GM12878 (cell line): ENCODE data around the gene GRK5. TPM values are rescaled to one million over a fixed set of nuclear protein-coding genes. Genes with fewer than 3 reads are reported as not detected.

Experiments
- ATAC-seq: fragments of 200-7000 bp; cut with Tn5 transposase; 3 replicates; pipeline ENCODE4 v1.9.1; 2020; ENCODE audit warnings: mild to moderate bottlenecking, moderate library complexity
- BruUV-seq: library from RNA; stranded (reverse); fragments of 400-500 nt; replicated peaks from 2 replicates; lab custom pipeline; 2021; lab: Mats Ljungman, UMichigan
- CTCF ChIA-PET: fragments of 300-600 bp; sonication (Branson Sonifier 250); formaldehyde crosslinking; extraction: SDS; loops from one replicate; lab custom pipeline; 2021; ENCODE audit warnings: inconsistent platforms; lab: Yijun Ruan, JAX
- POLR2A ChIA-PET: fragments of 350-600 bp; formaldehyde crosslinking; extraction: SDS; loops from one replicate; lab custom pipeline; 2021; ENCODE audit warnings: inconsistent platforms; lab: Charles Lee
- RAD21 ChIA-PET: fragments of 300-600 bp; sonication (Branson Sonifier 250); formaldehyde crosslinking; loops from one replicate; lab custom pipeline; 2023; ENCODE audit warnings: antibody characterized with exemption; ENCODE audit not compliant: unreplicated experiment; lab: Charles Lee
- SMC1A ChIA-PET: fragments of 300-600 bp; sonication (Branson Sonifier 250); formaldehyde crosslinking; loops from one replicate; lab custom pipeline; 2023; ENCODE audit not compliant: unreplicated experiment, uncharacterized antibody; lab: Charles Lee
- DNase-seq: peaks from one replicate; pipeline ENCODE4 v3.0.0-alpha.2; 2011; ENCODE audit warnings: low read depth, low spot score
- FAIRE-seq: peaks from 3 replicates; lab custom pipeline; 2011; peaks lifted over from hg19 to GRCh38; lab: Jason Lieb, UNC
- H2AFZ ChIP-seq: 2 replicates; pipeline ENCODE4 v1.6.0; 2011; ENCODE audit warnings: low read depth, low read length, control low read depth; ENCODE audit not compliant: control insufficient read depth
- H3K27ac ChIP-seq: 2 replicates; pipeline ENCODE4 v1.5.1; 2011; ENCODE audit warnings: control low read depth; ENCODE audit not compliant: control insufficient read depth, insufficient read depth
- H3K27me3 ChIP-seq, 2 experiments: replicated peaks in 1 of 2; 2 replicates each; pipeline versions ENCODE4 v1.6.0 to v1.6.1; 2011; ENCODE audit warnings: low read length in 1 of 2; ENCODE audit not compliant: control insufficient read depth in 2 of 2, insufficient read depth in 2 of 2
- H3K36me3 ChIP-seq, 2 experiments: 2 replicates each; pipeline ENCODE4 v1.5.1; 2011; ENCODE audit warnings: low read length in 1 of 2; ENCODE audit not compliant: control insufficient read depth in 2 of 2, insufficient read depth in 2 of 2
- H3K4me1 ChIP-seq: 2 replicates; pipeline ENCODE4 v1.6.1; 2011; ENCODE audit warnings: mild to moderate bottlenecking, low read length, moderate library complexity, mixed read lengths; ENCODE audit not compliant: control insufficient read depth, insufficient read depth
- H3K4me2 ChIP-seq: 2 replicates; pipeline ENCODE4 v1.6.0; 2011; ENCODE audit warnings: control low read depth; ENCODE audit not compliant: control insufficient read depth, insufficient read depth
- H3K4me3 ChIP-seq: fragments of 200-600 bp; sonication (generic); 2 replicates; pipeline ENCODE4 v1.5.1; 2016
- H3K79me2 ChIP-seq: 2 replicates; pipeline ENCODE4 v1.6.0; 2011; ENCODE audit warnings: low read length; ENCODE audit not compliant: control insufficient read depth, insufficient read depth
- H3K9ac ChIP-seq: 2 replicates; pipeline ENCODE4 v1.8.0; 2011; ENCODE audit warnings: low read length, control low read depth, mixed read lengths; ENCODE audit not compliant: control insufficient read depth, insufficient read depth
- H3K9me3 ChIP-seq: replicated peaks from 3 replicates; pipeline ENCODE4 v1.5.1; 2011; ENCODE audit warnings: mild to moderate bottlenecking, low read length; ENCODE audit not compliant: control insufficient read depth, insufficient read depth
- H4K20me1 ChIP-seq: 2 replicates; pipeline ENCODE4 v1.6.0; 2011; ENCODE audit not compliant: control insufficient read depth, insufficient read depth
- ATF7 ChIP-seq: fragments of 450-650 bp; IDR thresholded peaks from 2 replicates; pipeline ENCODE4 v1.6.1; 2016; ENCODE audit warnings: low read depth, mild to moderate bottlenecking
- BACH1 ChIP-seq: fragments of 450-650 bp; IDR thresholded peaks from 2 replicates; pipeline ENCODE4 v1.6.1; 2017; ENCODE audit warnings: mild to moderate bottlenecking, borderline replicate concordance
- CHD4 ChIP-seq: fragments of 200-600 bp; sonication (generic); IDR thresholded peaks from 2 replicates; pipeline ENCODE4 v1.6.1; 2016; ENCODE audit warnings: mild to moderate bottlenecking
- HSF1 ChIP-seq: fragments of 150-350 bp; IDR thresholded peaks from 2 replicates; pipeline ENCODE4 v1.6.1; 2014; ENCODE audit warnings: mild to moderate bottlenecking, low read depth, low read length
- KLF5 ChIP-seq: fragments of 450-650 bp; IDR thresholded peaks from 2 replicates; pipeline ENCODE4 v1.6.1; 2014; ENCODE audit warnings: mild to moderate bottlenecking; ENCODE audit not compliant: partially characterized antibody
- LARP7 ChIP-seq: fragments of 450-650 bp; IDR thresholded peaks from 2 replicates; pipeline ENCODE4 v1.6.1; 2017; ENCODE audit warnings: mild to moderate bottlenecking
- MEF2A ChIP-seq: IDR thresholded peaks from 2 replicates; pipeline ENCODE4 v1.6.1; 2011; ENCODE audit warnings: low read depth, mild to moderate bottlenecking, low read length, moderate library complexity; ENCODE audit not compliant: insufficient read depth
- MEF2B ChIP-seq: fragments of 450-650 bp; IDR thresholded peaks from 2 replicates; pipeline ENCODE4 v1.6.1; 2018; ENCODE audit warnings: mild to moderate bottlenecking, moderate library complexity; ENCODE audit not compliant: partially characterized antibody, poor library complexity, severe bottlenecking
- MYC ChIP-seq: IDR thresholded peaks from 2 replicates; pipeline ENCODE4 v1.6.1; 2011; ENCODE audit warnings: mild to moderate bottlenecking, low read length, moderate library complexity, inconsistent platforms; ENCODE audit not compliant: insufficient read depth, insufficient replicate concordance, insufficient read length, severe bottlenecking
- NR2F1 ChIP-seq: fragments of 450-650 bp; conservative IDR thresholded peaks from 2 replicates; pipeline ENCODE4 v1.6.1; 2017; ENCODE audit warnings: mild to moderate bottlenecking
- NRF1 ChIP-seq: conservative IDR thresholded peaks from 2 replicates; pipeline ENCODE4 v1.6.1; 2011; ENCODE audit warnings: mild to moderate bottlenecking, low read depth, low read length, improper control_type of control experiment
- PKNOX1 ChIP-seq: fragments of 450-650 bp; IDR thresholded peaks from 2 replicates; pipeline ENCODE4 v1.6.1; 2016; ENCODE audit warnings: mild to moderate bottlenecking
- RCOR1 ChIP-seq: conservative IDR thresholded peaks from 2 replicates; pipeline ENCODE4 v1.6.1; 2012; ENCODE audit warnings: low read depth, low read length, improper control_type of control experiment
- SMAD1 ChIP-seq: fragments of 450-650 bp; IDR thresholded peaks from 2 replicates; pipeline ENCODE4 v1.6.1; 2018; ENCODE audit warnings: mild to moderate bottlenecking, low read depth; ENCODE audit not compliant: partially characterized antibody
- SREBF2 ChIP-seq: IDR thresholded peaks from 2 replicates; pipeline ENCODE4 v1.6.1; 2012; ENCODE audit warnings: mild to moderate bottlenecking, low read length
- WRNIP1 ChIP-seq: IDR thresholded peaks from 2 replicates; pipeline ENCODE4 v1.6.1; 2011; ENCODE audit warnings: low read depth, low read length, improper control_type of control experiment, borderline replicate concordance
- ZBTB11 ChIP-seq: fragments of 450-650 bp; formaldehyde crosslinking; IDR thresholded peaks from 2 replicates; pipeline ENCODE4 v1.5.0; 2022; ENCODE audit warnings: mild to moderate bottlenecking, missing genetic modification characterization
- ZNF24 ChIP-seq: fragments of 450-650 bp; IDR thresholded peaks from 2 replicates; pipeline ENCODE4 v1.6.1; 2017; ENCODE audit warnings: antibody characterized with exemption, mild to moderate bottlenecking
- ZNF274 ChIP-seq: IDR thresholded peaks from one replicate; pipeline ENCODE4 v1.8.0; 2011; ENCODE audit not compliant: insufficient read length, insufficient read depth
- WGBS: methylation state at CpG from one replicate; pipeline ENCODE4 v1.1.6; 2016; ENCODE audit warnings: low lambda C conversion rate; ENCODE audit not compliant: insufficient replicate concordance, insufficient coverage; ENCODE audit errors: missing lambda C conversion rate; 5-methylcytosine and 5-hydroxymethylcytosine counted together
- in situ Hi-C: fragments of 300-500 bp; cut with MboI; formaldehyde crosslinking; loops from 9 replicates; pipeline ENCODE4 v1.14.3; 2018; ENCODE audit warnings: mixed read lengths
- intact Hi-C: fragments of 100-400 bp; cut with micrococcal nuclease; formaldehyde crosslinking; loops from one replicate; pipeline ENCODE4 v1.14.2; 2022; ENCODE audit not compliant: unreplicated experiment
- polyA plus RNA-seq, 11 experiments: library from polyadenylated mRNA; depleted of rRNA in 4 of 11; unstranded in 6 of 11; stranded (reverse) in 5 of 11; fragments of >200 nt; fragmentation: Nextera tagmentation in 4 of 11; fragmentation: Illumina TruSeq in 1 of 11; extraction: Ambion mirVana in 4 of 11; extraction: Trizol in 1 of 11; gene quantifications; 1 replicate in 1 of 11; 2 replicates in 10 of 11; pipeline versions ENCODE4 v1.2.1 to v1.2.3, GENCODE V29; 2011 to 2016; ENCODE audit warnings: inconsistent platforms in 2 of 11, missing spikeins in 2 of 11, low read depth in 1 of 11
- total RNA-seq, 4 experiments: library from RNA; depleted of rRNA in 3 of 4; stranded (reverse); fragments of >200 nt in 3 of 4; fragmentation: Illumina TruSeq in 1 of 4; extraction: Trizol in 1 of 4; gene quantifications; 2 replicates each; pipeline versions ENCODE4 v1.2.1 to v1.2.3, GENCODE V29; 2013 to 2021

Gene GRK5
- total and polyA plus RNA-seq, 10 of the 15 experiments (the other 5 are each of a cell fraction or from before 2014, with no cell fraction given): 0.11 to 22.1 (median 10.0) TPM

GRCh38 chr10:119342335-119342734 is 135.0 kb downstream of the GRK5 start (continued):
- TF ChIP-seq MEF2A: no peak
- no peak for TF ChIP-seq MYC
- no peak for TF ChIP-seq MEF2B
- no peak for TF ChIP-seq NRF1
- no peak for TF ChIP-seq PKNOX1
- TF ChIP-seq SREBF2: no peak
- TF ChIP-seq NR2F1: no peak

GRCh38 chr10:119343011-119343601 is 135.7 kb downstream of the GRK5 start:
- ChIA-PET POLR2A (no interaction called here), SMC1A (no interaction called here), RAD21 (no interaction called here), CTCF (no interaction called here)
- no peak for FAIRE-seq
- H3K9me3 ChIP-seq: no peaks in the 10 kb centered on the region
- H3K4me2 ChIP-seq: no peak overlapping the region
- no peak overlapping the region for H3K27ac ChIP-seq
- no peaks in the 10 kb centered on the region for H3K4me1 ChIP-seq
- no peaks in the 10 kb centered on the region for H3K79me2 ChIP-seq
- no peaks in the 10 kb centered on the region for H3K27me3 ChIP-seq
- no peak overlapping the region for H2AFZ ChIP-seq
- no peak for ATAC-seq
- 87% methylated on average over 8 of the region's 9 CpGs for WGBS
- in situ Hi-C loops (no loop called here), intact Hi-C loops (no loop called here)
- no peak overlapping the region for H3K9ac ChIP-seq
- peaks cover 4 to 11% of the 10 kb centered on the region in 2 experiments for H3K36me3 ChIP-seq
- DNase-seq: no peak
- H4K20me1 ChIP-seq: 0 out of 2 replicates have a peak, but pooled peaks cover 3% of the 10 kb centered on the region
- no peak overlapping the region for H3K4me3 ChIP-seq
- no TSS peak for BruUV-seq
- TF ChIP-seq NRF1: no peak
- no peak for TF ChIP-seq ATF7
- TF ChIP-seq CHD4: no peak
- TF ChIP-seq LARP7: no peak
- no peak for TF ChIP-seq HSF1
- no peak for TF ChIP-seq SMAD1
- TF ChIP-seq ZNF24: no peak
- no peak for TF ChIP-seq WRNIP1
- TF ChIP-seq KLF5: no peak
- TF ChIP-seq ZNF274: no peak
- no peak for TF ChIP-seq RCOR1
- no peak for TF ChIP-seq BACH1
- TF ChIP-seq ZBTB11 (CRISPR knock-in tag): no peak
